Right atrium auricular region (tissue), 2 donors: Measurements from ENCODE around the gene MDK. TPM values are rescaled to one million over a fixed set of nuclear protein-coding genes. Genes with fewer than 3 reads are reported as not detected.

Source experiments
- DNase-seq: peaks from one replicate; pipeline ENCODE4 v3.0.0-alpha.2; 2019; ENCODE audit warnings: low spot score
- H3K27ac ChIP-seq, 2 donors: fragments of 200-600 bp; sonication (generic); 1 replicate in 1 of 2; 2 replicates in 1 of 2; pipeline ENCODE4 v1.5.1; 2016 to 2019
- H3K27me3 ChIP-seq, 2 donors: fragments of 200-600 bp; sonication (generic); one replicate each; pipeline versions ENCODE4 v1.5.1 to v1.6.0; 2017 to 2019
- H3K36me3 ChIP-seq: fragments of 200-600 bp; sonication (generic); one replicate; pipeline ENCODE4 v1.5.1; 2016
- H3K4me1 ChIP-seq, 2 donors: fragments of 200-600 bp; sonication (generic); one replicate each; pipeline versions ENCODE4 v1.5.1 to v1.6.0; 2017 to 2019
- H3K4me3 ChIP-seq, 2 donors: fragments of 200-600 bp; sonication (generic); 1 replicate in 1 of 2; 2 replicates in 1 of 2; pipeline ENCODE4 v1.5.1; 2017 to 2019; ENCODE audit warnings: mild to moderate bottlenecking in 1 of 2, moderate library complexity in 1 of 2
- H3K9me3 ChIP-seq, 2 donors: fragments of 200-600 bp; sonication (generic); one replicate each; pipeline ENCODE4 v1.5.1; 2019
- CTCF ChIP-seq, 2 donors: fragments of 200-600 bp; sonication (generic); IDR thresholded peaks; one replicate each; pipeline ENCODE4 v1.5.1; 2019; ENCODE audit warnings: antibody characterized with exemption in 2 of 2
- total RNA-seq, 2 donors: library from RNA; depleted of rRNA; stranded (reverse); fragments of >200 nt; gene quantifications; one replicate each; pipeline ENCODE4 v1.1.0, GENCODE V29; 2016

MDK gene
- total RNA-seq, 2 donors from 2014 or later, result 11.9 to 26.4 TPM

- Histone ChIP-seq H3K9me3 (no peaks in the 10 kb centered on the region), H3K36me3 (peaks cover 28% of the 10 kb centered on the region), H3K27ac (no peak overlapping the region), H3K4me1 (no peaks in the 10 kb centered on the region), H3K27me3 (no peaks in the 10 kb centered on the region), H3K4me3 (no peak overlapping the region)
- DNase-seq, result no peak
- TF ChIP-seq CTCF (IDR thresholded peaks at IDR 0.05), result no peak
Observed at GRCh38 chr11:46413760-46414465, 32.4 kb downstream of the MDK start.

- DNase-seq, result no peak
- no peaks in the 10 kb centered on the region for H3K4me1 ChIP-seq
- H3K36me3 ChIP-seq, result peaks cover 26% of the 10 kb centered on the region
- no peak overlapping the region for H3K4me3 ChIP-seq
- no peak overlapping the region for H3K27ac ChIP-seq
- no peaks in the 10 kb centered on the region for H3K9me3 ChIP-seq
- H3K27me3 ChIP-seq, result no peaks in the 10 kb centered on the region
- no peak for TF ChIP-seq CTCF (IDR thresholded peaks at IDR 0.05)
Observed at GRCh38 chr11:46414466-46414796, 33.0 kb downstream of the MDK start.

GRCh38 chr11:46414879-46415278 lies 33.4 kb downstream of the MDK start:
- no peaks in the 10 kb centered on the region for H3K27me3 ChIP-seq
- H3K4me3 ChIP-seq, result no peak overlapping the region
- DNase-seq, result no peak
- H3K4me1 ChIP-seq, result no peaks in the 10 kb centered on the region
- peaks cover 21% of the 10 kb centered on the region for H3K36me3 ChIP-seq
- H3K27ac ChIP-seq, result no peak overlapping the region
- no peak for TF ChIP-seq CTCF (IDR thresholded peaks at IDR 0.05)
- H3K9me3 ChIP-seq, result no peaks in the 10 kb centered on the region

GRCh38 chr11:46417711-46418110 lies 36.2 kb downstream of the MDK start:
- H3K4me1 ChIP-seq, result no peaks in the 10 kb centered on the region
- no peaks in the 10 kb centered on the region for H3K9me3 ChIP-seq
- no peak for DNase-seq
- peaks cover 18% of the 10 kb centered on the region for H3K36me3 ChIP-seq
- H3K27me3 ChIP-seq, result no peaks in the 10 kb centered on the region
- TF ChIP-seq CTCF (IDR thresholded peaks at IDR 0.05), result no peak
- H3K27ac ChIP-seq, result no peak overlapping the region
- H3K4me3 ChIP-seq, result no peak overlapping the region

- Histone ChIP-seq H3K27ac (no peak overlapping the region), H3K9me3 (no peaks in the 10 kb centered on the region), H3K27me3 (no peaks in the 10 kb centered on the region), H3K4me3 (no peak overlapping the region), H3K4me1 (no peaks in the 10 kb centered on the region), H3K36me3 (peaks cover 15% of the 10 kb centered on the region)
- DNase-seq, result no peak
- no peak for TF ChIP-seq CTCF (IDR thresholded peaks at IDR 0.05)
Observed at GRCh38 chr11:46418751-46419150, 37.3 kb downstream of the MDK start.

GRCh38 chr11:46420513-46420912 lies 39.0 kb downstream of the MDK start:
- Histone ChIP-seq H3K36me3 (peaks cover 15% of the 10 kb centered on the region), H3K27me3 (no peaks in the 10 kb centered on the region), H3K27ac (peak overlapping the region in 1 of 2 donors; percentile 26), H3K4me3 (no peak overlapping the region), H3K9me3 (no peaks in the 10 kb centered on the region), H3K4me1 (no peaks in the 10 kb centered on the region)
- DNase-seq, result no peak
- no peak for TF ChIP-seq CTCF (IDR thresholded peaks at IDR 0.05)
